Caco-2 (cell line): ENCODE results near the gene TNFSF10. TPM values are rescaled to one million over a fixed set of nuclear protein-coding genes. Genes with fewer than 3 reads are reported as not detected.

Experiments used
- BruUV-seq: library from RNA; stranded (reverse); fragments of 400-500 nt; replicated peaks from 2 replicates; lab custom pipeline; 2021; lab: Mats Ljungman, UMichigan
- CTCF ChIA-PET: fragments of 300-600 bp; sonication (Branson Sonifier 250); formaldehyde crosslinking; loops from one replicate; lab custom pipeline; 2022; ENCODE audit warnings: antibody characterized with exemption; lab: Charles Lee
- POLR2A ChIA-PET: fragments of 300-600 bp; sonication (Branson Sonifier 250); formaldehyde crosslinking; loops from one replicate; lab custom pipeline; 2022; ENCODE audit warnings: antibody characterized with exemption; lab: Charles Lee
- DNase-seq, 2 experiments: peaks; one replicate each; pipeline versions ENCODE4 v3.0.0 to v3.0.0-alpha.2; 2020 to 2022
- H3K27me3 ChIP-seq: replicated peaks from 2 replicates; pipeline ENCODE4 v1.6.0; 2011; ENCODE audit warnings: low read length; ENCODE audit not compliant: control insufficient read depth, insufficient read depth
- H3K36me3 ChIP-seq: 2 replicates; pipeline ENCODE4 v1.5.1; 2011; ENCODE audit warnings: low read length; ENCODE audit not compliant: control insufficient read depth, insufficient read depth
- H3K4me1 ChIP-seq: fragments of 250-450 bp; sonication (Bioruptor Pico); 2 replicates; pipeline ENCODE4 v1.5.1; 2020; ENCODE audit warnings: mild to moderate bottlenecking
- H3K4me3 ChIP-seq: 2 replicates; pipeline ENCODE4 v1.5.1; 2011; ENCODE audit warnings: low read depth, mild to moderate bottlenecking, control low read depth, low read length
- H3K9me3 ChIP-seq: fragments of 250-450 bp; sonication (Bioruptor Pico); 2 replicates; pipeline ENCODE4 v1.5.1; 2020; ENCODE audit warnings: mild to moderate bottlenecking, moderate library complexity
- H3K27ac Mint-ChIP-seq: one replicate; pipeline ENCODE4 v1.8.0; 2022; ENCODE audit warnings: mixed read lengths; ENCODE audit not compliant: unreplicated experiment
- H3K27me3 Mint-ChIP-seq: one replicate; pipeline ENCODE4 v1.8.0; 2022; ENCODE audit warnings: mixed read lengths; ENCODE audit not compliant: insufficient read depth, unreplicated experiment
- H3K36me3 Mint-ChIP-seq: one replicate; pipeline ENCODE4 v1.8.0; 2022; ENCODE audit warnings: mild to moderate bottlenecking, mixed read lengths; ENCODE audit not compliant: insufficient read depth, unreplicated experiment
- H3K4me1 Mint-ChIP-seq: one replicate; pipeline ENCODE4 v1.8.0; 2022; ENCODE audit warnings: low read depth, mixed read lengths; ENCODE audit not compliant: unreplicated experiment
- H3K4me3 Mint-ChIP-seq: one replicate; pipeline ENCODE4 v1.8.0; 2022; ENCODE audit warnings: mild to moderate bottlenecking, moderate library complexity, mixed read lengths; ENCODE audit not compliant: unreplicated experiment
- H3K9me3 Mint-ChIP-seq: one replicate; pipeline ENCODE4 v1.8.0; 2022; ENCODE audit warnings: mixed read lengths; ENCODE audit not compliant: unreplicated experiment
- CTCF ChIP-seq, 2 experiments: fragments of 200-600 bp in 1 of 2; IDR thresholded peaks; 1 replicate in 1 of 2; 2 replicates in 1 of 2; pipeline versions ENCODE4 v1.5.1 to v1.8.0; 2011 to 2022; ENCODE audit warnings: antibody characterized with exemption in 1 of 2, control low read depth in 1 of 2, inconsistent platforms in 1 of 2, low read depth in 1 of 2, low read length in 1 of 2, mild to moderate bottlenecking in 1 of 2, moderate library complexity in 1 of 2; ENCODE audit not compliant: insufficient read depth in 1 of 2, severe bottlenecking in 1 of 2, unreplicated experiment in 1 of 2
- intact Hi-C: fragments of 100-400 bp; cut with micrococcal nuclease; formaldehyde crosslinking; loops from one replicate; pipeline ENCODE4 v1.10.0; 2022; ENCODE audit not compliant: unreplicated experiment
- total RNA-seq: library from RNA; stranded (reverse); gene quantifications from 2 replicates; pipeline ENCODE4 v1.2.3, GENCODE V29; 2022

The TNFSF10 gene
- total RNA-seq, 1 experiment from 2014 or later: not detected

GRCh38 chr3:172540049-172540448 lies 16.8 kb upstream of the TNFSF10 start:
- POLR2A ChIA-PET: no interaction called here
- no peaks in the 10 kb centered on the region for H3K9me3 ChIP-seq
- Mint-ChIP-seq H3K27me3 (no peaks in the 10 kb centered on the region), H3K9me3 (no peaks in the 10 kb centered on the region), H3K4me1 (no peaks in the 10 kb centered on the region), H3K27ac (no peak overlapping the region), H3K4me3 (no peak overlapping the region), H3K36me3 (no peaks in the 10 kb centered on the region)
- H3K27me3 ChIP-seq: no peaks in the 10 kb centered on the region
- no TSS peak for BruUV-seq
- no peak for DNase-seq
- no peak overlapping the region for H3K4me3 ChIP-seq
- TF ChIP-seq CTCF (IDR thresholded peaks at IDR 0.05; ENCODE audit: insufficient read depth in 1 of 2, low read depth in 1 of 2, low read length in 1 of 2, severe bottlenecking in 1 of 2, unreplicated experiment in 1 of 2): no peak
- no peaks in the 10 kb centered on the region for H3K4me1 ChIP-seq
- CTCF ChIA-PET: no interaction called here
- intact Hi-C loops: no loop called here
- no peaks in the 10 kb centered on the region for H3K36me3 ChIP-seq

- H3K9me3 Mint-ChIP-seq: no peaks in the 10 kb centered on the region
- POLR2A ChIA-PET: no interaction called here
- Histone ChIP-seq H3K4me3 (no peak overlapping the region), H3K27me3 (no peaks in the 10 kb centered on the region), H3K4me1 (no peaks in the 10 kb centered on the region), H3K9me3 (no peaks in the 10 kb centered on the region), H3K36me3 (no peaks in the 10 kb centered on the region)
- DNase-seq: no peak
- H3K36me3 Mint-ChIP-seq: no peaks in the 10 kb centered on the region
- no TSS peak for BruUV-seq
- no peak overlapping the region for H3K4me3 Mint-ChIP-seq
- TF ChIP-seq CTCF (IDR thresholded peaks at IDR 0.05; ENCODE audit: insufficient read depth in 1 of 2, low read depth in 1 of 2, low read length in 1 of 2, severe bottlenecking in 1 of 2, unreplicated experiment in 1 of 2): no peak
- intact Hi-C loops: no loop called here
- no peaks in the 10 kb centered on the region for H3K27me3 Mint-ChIP-seq
- no peak overlapping the region for H3K27ac Mint-ChIP-seq
- H3K4me1 Mint-ChIP-seq: no peaks in the 10 kb centered on the region
- CTCF ChIA-PET: no interaction called here
Observed at GRCh38 chr3:172539273-172539672, 16.0 kb upstream of the TNFSF10 start.

GRCh38 chr3:172538368-172539151 lies 15.3 kb upstream of the TNFSF10 start:
- Mint-ChIP-seq H3K27me3 (no peaks in the 10 kb centered on the region), H3K9me3 (no peaks in the 10 kb centered on the region), H3K27ac (no peak overlapping the region), H3K4me3 (no peak overlapping the region), H3K4me1 (no peaks in the 10 kb centered on the region), H3K36me3 (no peaks in the 10 kb centered on the region)
- no TSS peak for BruUV-seq
- TF ChIP-seq CTCF (IDR thresholded peaks at IDR 0.05; ENCODE audit: insufficient read depth in 1 of 2, low read depth in 1 of 2, low read length in 1 of 2, severe bottlenecking in 1 of 2, unreplicated experiment in 1 of 2): no peak
- H3K9me3 ChIP-seq: no peaks in the 10 kb centered on the region
- no peaks in the 10 kb centered on the region for H3K27me3 ChIP-seq
- ChIA-PET CTCF (no interaction called here), POLR2A (no interaction called here)
- H3K4me1 ChIP-seq: no peaks in the 10 kb centered on the region
- no peak for DNase-seq
- H3K4me3 ChIP-seq: no peak overlapping the region
- intact Hi-C loops: no loop called here
- no peaks in the 10 kb centered on the region for H3K36me3 ChIP-seq
